Measurements from ENCODE around the gene SLX9. TPM values are rescaled to one million over a fixed set of nuclear protein-coding genes. Genes with fewer than 3 reads are reported as not detected.
"Not testable (repeated sequence)": the region's sequence is repeated elsewhere in the genome, so short reads cannot be mapped to it uniquely, and the experiment has no call there.

Gene SLX9
- total RNA-seq, 1 donor from 2014 or later: 24.0 TPM

DNA sequence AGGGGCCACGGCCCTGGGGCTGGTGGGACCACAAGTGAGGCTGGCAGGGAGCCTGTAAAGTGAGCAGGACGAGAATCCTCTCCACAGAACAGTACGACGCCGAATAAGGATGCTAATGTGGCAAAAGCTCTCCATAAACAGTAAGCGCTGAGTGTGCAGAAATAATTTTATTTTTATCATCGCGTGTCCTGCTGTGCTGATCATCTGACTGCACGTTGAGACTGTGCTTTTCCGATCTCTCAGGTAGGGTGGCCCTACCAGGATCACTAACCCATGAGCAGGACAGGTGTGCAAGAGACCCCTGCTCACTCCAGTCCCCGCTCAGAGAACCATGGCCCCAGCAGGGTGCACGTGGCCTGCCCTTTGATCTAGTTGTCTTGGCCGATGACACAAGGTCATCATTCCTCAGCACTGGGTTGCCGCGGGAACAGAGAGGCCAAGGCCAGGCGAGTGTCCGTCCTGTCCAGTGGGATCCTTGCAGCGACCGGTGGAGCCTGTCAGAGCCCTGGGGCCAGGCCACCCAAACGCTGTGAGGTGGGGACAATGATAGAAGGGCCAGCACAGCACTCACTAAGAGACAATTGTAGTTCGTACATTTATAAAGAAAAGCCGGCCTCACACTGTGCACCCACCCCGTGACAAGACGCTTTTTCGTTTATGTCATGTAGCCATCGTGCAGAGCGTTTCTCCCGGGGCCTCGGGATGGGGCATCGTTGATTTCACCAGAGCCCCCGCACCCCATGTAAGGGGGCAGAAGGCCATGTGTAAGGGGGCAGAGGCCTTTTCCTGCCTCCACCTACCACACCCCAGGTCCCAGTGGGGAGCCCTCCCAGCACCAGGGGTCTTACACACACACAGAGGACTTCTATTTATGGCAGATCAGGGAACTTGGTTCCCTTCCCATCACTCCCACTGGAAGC lies 81.9 kb downstream of the SLX9 start:
- Mint-ChIP-seq H3K36me3 (ENCODE audit: low read depth) (peaks cover 8% of the 10 kb centered on the region), H3K4me1 (ENCODE audit: low read depth) (peaks cover 23% of the 10 kb centered on the region), H3K27ac (ENCODE audit: unreplicated experiment) (no peak overlapping the region), H3K4me3 (ENCODE audit: unreplicated experiment) (no peak overlapping the region), H3K27me3 (ENCODE audit: low read depth) (no peaks in the 10 kb centered on the region), H3K9me3 (ENCODE audit: low read depth) (peaks cover 18% of the 10 kb centered on the region)
- TF ChIP-seq, protein P1, sequence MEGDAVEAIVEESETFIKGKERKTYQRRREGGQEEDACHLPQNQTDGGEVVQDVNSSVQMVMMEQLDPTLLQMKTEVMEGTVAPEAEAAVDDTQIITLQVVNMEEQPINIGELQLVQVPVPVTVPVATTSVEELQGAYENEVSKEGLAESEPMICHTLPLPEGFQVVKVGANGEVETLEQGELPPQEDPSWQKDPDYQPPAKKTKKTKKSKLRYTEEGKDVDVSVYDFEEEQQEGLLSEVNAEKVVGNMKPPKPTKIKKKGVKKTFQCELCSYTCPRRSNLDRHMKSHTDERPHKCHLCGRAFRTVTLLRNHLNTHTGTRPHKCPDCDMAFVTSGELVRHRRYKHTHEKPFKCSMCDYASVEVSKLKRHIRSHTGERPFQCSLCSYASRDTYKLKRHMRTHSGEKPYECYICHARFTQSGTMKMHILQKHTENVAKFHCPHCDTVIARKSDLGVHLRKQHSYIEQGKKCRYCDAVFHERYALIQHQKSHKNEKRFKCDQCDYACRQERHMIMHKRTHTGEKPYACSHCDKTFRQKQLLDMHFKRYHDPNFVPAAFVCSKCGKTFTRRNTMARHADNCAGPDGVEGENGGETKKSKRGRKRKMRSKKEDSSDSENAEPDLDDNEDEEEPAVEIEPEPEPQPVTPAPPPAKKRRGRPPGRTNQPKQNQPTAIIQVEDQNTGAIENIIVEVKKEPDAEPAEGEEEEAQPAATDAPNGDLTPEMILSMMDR (IDR thresholded peaks at IDR 0.05): no peak
- peak; percentile 71 for DNase-seq (ENCODE audit: low spot score)

DNA sequence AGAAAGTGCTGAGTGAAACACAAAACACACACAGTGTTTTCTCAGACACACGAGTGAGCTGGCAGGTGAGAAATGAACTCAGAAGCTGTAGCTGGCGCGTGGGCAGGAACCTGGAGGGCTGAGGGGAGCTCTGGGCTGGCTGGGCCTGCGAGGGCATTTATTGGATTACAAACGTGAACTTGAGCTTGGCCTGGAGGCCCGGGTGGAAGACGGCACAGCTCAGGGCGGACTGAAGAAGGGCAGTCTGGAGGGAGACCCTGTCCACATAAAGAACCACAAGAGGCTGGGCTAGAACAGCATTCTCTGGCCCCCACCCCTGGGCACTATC lies 82.5 kb downstream of the SLX9 start:
- peaks cover 18% of the 10 kb centered on the region for H3K9me3 Mint-ChIP-seq (ENCODE audit: low read depth)
- peaks cover 8% of the 10 kb centered on the region for H3K36me3 Mint-ChIP-seq (ENCODE audit: low read depth)
- H3K4me1 Mint-ChIP-seq (ENCODE audit: low read depth): peaks cover 17% of the 10 kb centered on the region
- no peak overlapping the region for H3K4me3 Mint-ChIP-seq (ENCODE audit: unreplicated experiment)
- TF ChIP-seq, protein P1 (IDR thresholded peaks at IDR 0.05): no peak
- no peaks in the 10 kb centered on the region for H3K27me3 Mint-ChIP-seq (ENCODE audit: low read depth)
- DNase-seq (ENCODE audit: low spot score): no peak
- H3K27ac Mint-ChIP-seq (ENCODE audit: unreplicated experiment): no peak overlapping the region

DNA sequence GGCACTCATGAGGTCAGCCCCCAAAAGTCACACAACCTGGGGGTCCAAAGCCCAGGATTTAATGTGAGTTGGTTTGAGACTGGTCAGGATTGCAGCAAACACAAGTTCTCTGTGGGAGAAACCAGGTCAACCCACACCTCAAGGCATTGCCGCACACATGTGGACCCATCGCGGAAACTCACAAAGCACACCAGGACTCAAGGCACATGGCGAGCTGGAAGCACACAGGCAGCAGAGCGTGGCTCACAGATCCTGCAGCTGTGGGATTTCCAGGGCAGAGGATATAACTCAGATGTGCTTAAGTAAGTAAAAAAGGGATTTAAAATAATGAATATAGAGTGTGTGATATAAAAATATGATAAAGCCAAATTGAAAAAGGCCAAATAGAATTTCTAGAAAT lies 82.9 kb downstream of the SLX9 start:
- peaks cover 13% of the 10 kb centered on the region for H3K4me1 Mint-ChIP-seq (ENCODE audit: low read depth)
- no peaks in the 10 kb centered on the region for H3K27me3 Mint-ChIP-seq (ENCODE audit: low read depth)
- peaks cover 8% of the 10 kb centered on the region for H3K36me3 Mint-ChIP-seq (ENCODE audit: low read depth)
- H3K27ac Mint-ChIP-seq (ENCODE audit: unreplicated experiment): no peak overlapping the region
- TF ChIP-seq, protein P1 (IDR thresholded peaks at IDR 0.05): no peak
- DNase-seq (ENCODE audit: low spot score): no peak
- no peak overlapping the region for H3K4me3 Mint-ChIP-seq (ENCODE audit: unreplicated experiment)
- H3K9me3 Mint-ChIP-seq (ENCODE audit: low read depth): peaks cover 18% of the 10 kb centered on the region

DNA sequence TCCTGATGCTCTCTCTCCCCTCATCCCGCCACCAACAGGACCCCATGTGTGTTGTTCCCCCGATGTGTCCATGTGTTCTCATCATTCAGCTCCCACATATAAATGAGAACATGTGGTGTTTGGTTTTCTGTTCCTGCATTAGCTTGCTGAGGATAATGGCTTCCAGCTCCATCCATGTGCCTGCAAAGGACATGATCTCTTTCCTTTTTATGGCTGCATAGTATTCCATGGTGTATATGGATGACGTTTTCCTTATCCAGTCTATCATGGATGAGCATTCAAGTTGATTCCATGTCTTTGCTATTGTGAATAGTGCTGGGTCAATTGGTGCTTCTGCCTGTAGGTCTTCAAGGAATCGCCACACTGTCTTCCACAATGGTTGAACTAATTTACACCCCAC lies 84.7 kb downstream of the SLX9 start:
- not testable (repeated sequence) for H3K36me3 Mint-ChIP-seq (ENCODE audit: low read depth); H3K4me1 Mint-ChIP-seq (ENCODE audit: low read depth); H3K27me3 Mint-ChIP-seq (ENCODE audit: low read depth); DNase-seq (ENCODE audit: low spot score); H3K27ac Mint-ChIP-seq (ENCODE audit: unreplicated experiment); H3K4me3 Mint-ChIP-seq (ENCODE audit: unreplicated experiment)
- H3K9me3 Mint-ChIP-seq (ENCODE audit: low read depth): peaks cover 18% of the 10 kb centered on the region

DNA sequence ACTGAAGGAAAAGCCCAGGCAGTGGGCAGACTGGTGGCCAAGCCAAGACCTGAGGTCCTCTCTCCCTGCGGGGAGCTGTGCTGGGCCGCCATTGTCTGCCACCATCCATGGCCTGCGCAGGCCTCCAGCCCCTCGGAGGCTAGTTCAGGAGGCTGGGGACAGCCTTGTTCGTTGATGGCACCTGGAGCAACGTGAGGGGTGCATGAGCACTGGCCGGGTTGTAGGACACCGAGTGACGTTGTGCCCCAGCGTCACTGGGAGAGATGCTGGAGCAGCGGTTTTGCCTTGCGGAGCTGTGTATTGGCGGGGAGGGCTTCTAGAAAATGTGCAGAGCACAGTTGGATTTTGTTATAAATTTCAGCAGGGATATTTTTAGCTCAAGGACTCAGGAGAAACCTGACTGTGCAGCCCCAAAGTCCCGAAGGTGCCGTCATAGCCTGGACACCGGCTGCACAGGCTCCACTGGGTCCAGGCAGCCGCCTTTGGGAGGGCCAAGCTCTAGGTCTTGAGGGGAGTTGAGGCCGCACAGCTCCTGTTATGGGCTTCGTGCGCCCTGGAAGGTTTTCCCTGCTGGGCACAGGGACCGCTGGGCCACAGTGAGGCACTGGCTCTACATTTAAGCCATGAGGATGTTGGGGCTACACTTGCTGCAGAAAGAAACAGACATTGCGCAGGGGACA lies 86.4 kb downstream of the SLX9 start:
- Mint-ChIP-seq H3K4me1 (ENCODE audit: low read depth) (peaks cover 18% of the 10 kb centered on the region), H3K4me3 (ENCODE audit: unreplicated experiment) (no peak overlapping the region), H3K27me3 (ENCODE audit: low read depth) (peaks cover 2% of the 10 kb centered on the region), H3K9me3 (ENCODE audit: low read depth) (peaks cover 18% of the 10 kb centered on the region), H3K27ac (ENCODE audit: unreplicated experiment) (no peak overlapping the region), H3K36me3 (ENCODE audit: low read depth) (peaks cover 8% of the 10 kb centered on the region)
- TF ChIP-seq, protein P1 (IDR thresholded peaks at IDR 0.05): no peak
- peak; percentile 87 for DNase-seq (ENCODE audit: low spot score)

Other genes with a start within 250 kb of the SLX9 start
- gene KRTAP10-12, start 242.9 kb upstream of the SLX9 start, total RNA-seq: not detected in 3 replicates
- 0.15 to 0.38 TPM in 2 of 3 replicates, not detected in the other for gene TSPEAR, start 228.5 kb upstream of the SLX9 start, total RNA-seq
- 48.5 to 75.5 TPM (median 54.8 TPM) in 3 replicates for gene UBE2G2, start 138.2 kb upstream of the SLX9 start, total RNA-seq
- 51.3 to 60.3 TPM (median 52.3 TPM) in 3 replicates for gene SUMO3, start 122.0 kb upstream of the SLX9 start, total RNA-seq
- gene PTTG1IP, start 66.3 kb upstream of the SLX9 start, total RNA-seq: 225 to 333 TPM (median 329 TPM) in 3 replicates
- 0.15 to 1.4 TPM (median 0.87 TPM) in 3 replicates for gene ITGB2, start 19.1 kb upstream of the SLX9 start, total RNA-seq
- gene ADARB1, start 134.6 kb downstream of the SLX9 start, total RNA-seq: 53.8 to 92.8 TPM (median 89.5 TPM) in 3 replicates